Liver (tissue), 9 donors: ENCODE results near the gene DNAJC15. TPM values are rescaled to one million over a fixed set of nuclear protein-coding genes. Genes with fewer than 3 reads are reported as not detected.

ENCODE experiments used
- DNase-seq: peaks from one replicate; pipeline ENCODE4 v3.0.0-alpha.2; 2017; ENCODE audit warnings: low spot score
- H3K27ac ChIP-seq, 2 donors: one replicate each; pipeline ENCODE4 v1.7.0; 2013; ENCODE audit warnings: inconsistent platforms in 2 of 2, low read length in 2 of 2, control low read depth in 1 of 2, low read depth in 1 of 2, mild to moderate bottlenecking in 1 of 2
- H3K27me3 ChIP-seq, 4 donors: one replicate each; pipeline versions ENCODE4 v1.6.1 to v1.7.0; 2013; ENCODE audit warnings: low read length in 3 of 4, inconsistent platforms in 1 of 4, mild to moderate bottlenecking in 1 of 4, moderate library complexity in 1 of 4; ENCODE audit not compliant: control insufficient read depth in 4 of 4, insufficient read depth in 4 of 4
- H3K36me3 ChIP-seq, 4 donors: one replicate each; pipeline versions ENCODE4 v1.6.1 to v1.7.0; 2013; ENCODE audit warnings: low read length in 3 of 4, mild to moderate bottlenecking in 3 of 4, low read depth in 1 of 4, moderate library complexity in 1 of 4; ENCODE audit not compliant: control insufficient read depth in 4 of 4, insufficient read depth in 3 of 4
- H3K4me1 ChIP-seq, 4 donors: one replicate each; pipeline versions ENCODE4 v1.6.1 to v1.7.0; 2013; ENCODE audit warnings: low read length in 3 of 4, mild to moderate bottlenecking in 3 of 4, moderate library complexity in 1 of 4; ENCODE audit not compliant: control insufficient read depth in 4 of 4, insufficient read depth in 4 of 4
- H3K4me3 ChIP-seq, 3 donors: one replicate each; pipeline versions ENCODE4 v1.6.1 to v1.7.0; 2013; ENCODE audit warnings: low read length in 3 of 3, control low read depth in 1 of 3, low read depth in 1 of 3, mild to moderate bottlenecking in 1 of 3
- H3K9ac ChIP-seq, 2 donors: one replicate each; pipeline ENCODE4 v1.7.0; 2013; ENCODE audit warnings: low read length in 2 of 2, mild to moderate bottlenecking in 2 of 2, moderate library complexity in 2 of 2, control low read depth in 1 of 2, low read depth in 1 of 2
- H3K9me3 ChIP-seq, 4 donors: one replicate each; pipeline versions ENCODE4 v1.6.1 to v1.7.0; 2013; ENCODE audit warnings: low read length in 3 of 4; ENCODE audit not compliant: control insufficient read depth in 4 of 4
- EGR1 ChIP-seq, 2 donors: IDR thresholded peaks; 2 replicates each; pipeline ENCODE4 v1.6.1; 2016 to 2018; ENCODE audit warnings: antibody characterized with exemption in 2 of 2, low read depth in 2 of 2
- FOXA1 ChIP-seq: IDR thresholded peaks from 2 replicates; pipeline ENCODE4 v1.6.1; 2016; ENCODE audit warnings: antibody characterized with exemption
- FOXA2 ChIP-seq: IDR thresholded peaks from 2 replicates; pipeline ENCODE4 v1.6.1; 2016; ENCODE audit warnings: antibody characterized with exemption
- GABPA ChIP-seq, 2 donors: IDR thresholded peaks in 1 of 2; conservative IDR thresholded peaks in 1 of 2; 2 replicates each; pipeline ENCODE4 v1.6.1; 2016; ENCODE audit warnings: antibody characterized with exemption in 2 of 2, mild to moderate bottlenecking in 1 of 2, moderate library complexity in 1 of 2
- HNF4A ChIP-seq, 2 donors: conservative IDR thresholded peaks; 2 replicates each; pipeline ENCODE4 v1.6.1; 2016; ENCODE audit warnings: antibody characterized with exemption in 2 of 2, mild to moderate bottlenecking in 2 of 2
- HNF4G ChIP-seq: IDR thresholded peaks from 2 replicates; pipeline ENCODE4 v1.6.1; 2016; ENCODE audit warnings: antibody characterized with exemption
- JUND ChIP-seq, 2 donors: IDR thresholded peaks; 2 replicates each; pipeline ENCODE4 v1.6.1; 2016; ENCODE audit warnings: antibody characterized with exemption in 2 of 2
- NR2F2 ChIP-seq: IDR thresholded peaks from 2 replicates; pipeline ENCODE4 v1.6.1; 2016; ENCODE audit warnings: antibody characterized with exemption
- RAD21 ChIP-seq, 2 donors: IDR thresholded peaks; 2 replicates each; pipeline ENCODE4 v1.6.1; 2016; ENCODE audit warnings: antibody characterized with exemption in 2 of 2, mild to moderate bottlenecking in 2 of 2
- REST ChIP-seq: IDR thresholded peaks from 2 replicates; pipeline ENCODE4 v1.6.1; 2016; ENCODE audit warnings: antibody characterized with exemption, mild to moderate bottlenecking
- RXRA ChIP-seq, 2 donors: IDR thresholded peaks; 2 replicates each; pipeline ENCODE4 v1.6.1; 2017 to 2018; ENCODE audit warnings: antibody characterized with exemption in 2 of 2, mild to moderate bottlenecking in 1 of 2
- SP1 ChIP-seq: IDR thresholded peaks from 2 replicates; pipeline ENCODE4 v1.6.1; 2018; ENCODE audit warnings: antibody characterized with exemption, mild to moderate bottlenecking
- TAF1 ChIP-seq: conservative IDR thresholded peaks from 2 replicates; pipeline ENCODE4 v1.6.1; 2016; ENCODE audit warnings: antibody characterized with exemption, mild to moderate bottlenecking
- YY1 ChIP-seq: IDR thresholded peaks from 2 replicates; pipeline ENCODE4 v1.6.1; 2016; ENCODE audit warnings: antibody characterized with exemption, mild to moderate bottlenecking
- WGBS: extraction: QIAGEN DNeasy Blood & Tissue Kit; methylation state at CpG from one replicate; pipeline ENCODE4 v1.1.7; 2013; 5-methylcytosine and 5-hydroxymethylcytosine counted together
- polyA plus RNA-seq, 2 donors: library from polyadenylated mRNA; stranded (reverse) in 1 of 2; unstranded in 1 of 2; fragments of 200-250 nt in 1 of 2; fragments of >200 nt in 1 of 2; fragmentation: Nextera tagmentation in 1 of 2; extraction: Ambion mirVana in 1 of 2; gene quantifications; one replicate each; pipeline versions ENCODE4 v1.2.1 to v1.2.3, GENCODE V29; 2013 to 2015
- total RNA-seq, 2 donors: library from RNA; depleted of rRNA; stranded (reverse); fragments of >200 nt; gene quantifications; one replicate each; pipeline ENCODE4 v1.2.3, GENCODE V29; 2014
- TF ChIP-seq, protein P1 (sequence below): IDR thresholded peaks from 2 replicates; pipeline ENCODE4 v1.6.1; 2016; ENCODE audit warnings: antibody characterized with exemption
- TF ChIP-seq, protein P2 (sequence below): IDR thresholded peaks from 2 replicates; pipeline ENCODE4 v1.6.1; 2016; ENCODE audit warnings: antibody characterized with exemption
- TF ChIP-seq, protein P3 (sequence below): IDR thresholded peaks from 2 replicates; pipeline ENCODE4 v1.6.1; 2016; ENCODE audit warnings: antibody characterized with exemption
- TF ChIP-seq, protein P4 (sequence below): fragments of 150-350 bp; IDR thresholded peaks from 2 replicates; pipeline ENCODE4 v1.5.1; 2017; ENCODE audit warnings: improper control_type of control experiment, low read depth, low read length; ENCODE audit not compliant: missing input control
- donor health status: healthy.
- donor health status: healthy.
- donor health status: healthy.
- donor health status: healthy.
- donor health status: healthy.

DNAJC15 gene
- total and polyA plus RNA-seq, 4 donors: 5.8 to 55.4 (median 14.0) TPM

DNA sequence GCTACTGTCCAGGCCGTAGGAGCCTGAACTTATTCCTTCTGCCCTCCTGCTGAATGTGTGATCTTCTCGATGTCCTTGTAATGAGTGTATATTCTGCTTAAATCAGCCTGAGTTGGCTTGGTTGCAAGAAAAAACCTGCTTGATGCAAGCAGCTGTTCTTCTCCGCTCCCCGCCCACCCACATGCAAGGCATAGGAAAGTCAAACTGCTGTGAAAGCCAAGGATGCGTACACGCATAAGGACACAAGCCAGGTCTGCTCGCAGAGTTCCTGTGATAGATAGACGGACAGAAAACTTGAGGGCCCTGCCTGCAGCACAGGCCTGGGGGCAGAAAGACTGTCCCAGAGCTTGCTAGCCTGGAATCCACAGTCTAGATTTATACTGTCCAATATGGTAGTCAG lies 101.1 kb downstream of the DNAJC15 start:
- Histone ChIP-seq H3K4me1 (no peaks in the 10 kb centered on the region), H3K36me3 (no peaks in the 10 kb centered on the region), H3K9ac (no peak overlapping the region), H3K27me3 (peaks cover 0 to 3% (median 0%) of the 10 kb centered on the region in 4 donors), H3K4me3 (no peak overlapping the region), H3K27ac (no peak overlapping the region), H3K9me3 (no peaks in the 10 kb centered on the region)
- TF ChIP-seq EGR1 (IDR thresholded peaks at IDR 0.05; ENCODE audit: low read depth in 2 of 2): no peak
- TF ChIP-seq, protein P1, sequence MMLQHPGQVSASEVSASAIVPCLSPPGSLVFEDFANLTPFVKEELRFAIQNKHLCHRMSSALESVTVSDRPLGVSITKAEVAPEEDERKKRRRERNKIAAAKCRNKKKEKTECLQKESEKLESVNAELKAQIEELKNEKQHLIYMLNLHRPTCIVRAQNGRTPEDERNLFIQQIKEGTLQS: no peak
- TF ChIP-seq, protein P2, sequence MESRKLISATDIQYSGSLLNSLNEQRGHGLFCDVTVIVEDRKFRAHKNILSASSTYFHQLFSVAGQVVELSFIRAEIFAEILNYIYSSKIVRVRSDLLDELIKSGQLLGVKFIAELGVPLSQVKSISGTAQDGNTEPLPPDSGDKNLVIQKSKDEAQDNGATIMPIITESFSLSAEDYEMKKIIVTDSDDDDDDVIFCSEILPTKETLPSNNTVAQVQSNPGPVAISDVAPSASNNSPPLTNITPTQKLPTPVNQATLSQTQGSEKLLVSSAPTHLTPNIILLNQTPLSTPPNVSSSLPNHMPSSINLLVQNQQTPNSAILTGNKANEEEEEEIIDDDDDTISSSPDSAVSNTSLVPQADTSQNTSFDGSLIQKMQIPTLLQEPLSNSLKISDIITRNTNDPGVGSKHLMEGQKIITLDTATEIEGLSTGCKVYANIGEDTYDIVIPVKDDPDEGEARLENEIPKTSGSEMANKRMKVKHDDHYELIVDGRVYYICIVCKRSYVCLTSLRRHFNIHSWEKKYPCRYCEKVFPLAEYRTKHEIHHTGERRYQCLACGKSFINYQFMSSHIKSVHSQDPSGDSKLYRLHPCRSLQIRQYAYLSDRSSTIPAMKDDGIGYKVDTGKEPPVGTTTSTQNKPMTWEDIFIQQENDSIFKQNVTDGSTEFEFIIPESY: no peak
- no peak for TF ChIP-seq REST
- TF ChIP-seq YY1: no peak
- TF ChIP-seq, protein P3, sequence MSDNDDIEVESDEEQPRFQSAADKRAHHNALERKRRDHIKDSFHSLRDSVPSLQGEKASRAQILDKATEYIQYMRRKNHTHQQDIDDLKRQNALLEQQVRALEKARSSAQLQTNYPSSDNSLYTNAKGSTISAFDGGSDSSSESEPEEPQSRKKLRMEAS: no peak
- TF ChIP-seq FOXA1: no peak
- TF ChIP-seq RAD21 (IDR thresholded peaks at IDR 0.05): no peak
- no peak for TF ChIP-seq JUND (IDR thresholded peaks at IDR 0.05)
- TF ChIP-seq RXRA (IDR thresholded peaks at IDR 0.05): no peak
- TF ChIP-seq, protein P4, sequence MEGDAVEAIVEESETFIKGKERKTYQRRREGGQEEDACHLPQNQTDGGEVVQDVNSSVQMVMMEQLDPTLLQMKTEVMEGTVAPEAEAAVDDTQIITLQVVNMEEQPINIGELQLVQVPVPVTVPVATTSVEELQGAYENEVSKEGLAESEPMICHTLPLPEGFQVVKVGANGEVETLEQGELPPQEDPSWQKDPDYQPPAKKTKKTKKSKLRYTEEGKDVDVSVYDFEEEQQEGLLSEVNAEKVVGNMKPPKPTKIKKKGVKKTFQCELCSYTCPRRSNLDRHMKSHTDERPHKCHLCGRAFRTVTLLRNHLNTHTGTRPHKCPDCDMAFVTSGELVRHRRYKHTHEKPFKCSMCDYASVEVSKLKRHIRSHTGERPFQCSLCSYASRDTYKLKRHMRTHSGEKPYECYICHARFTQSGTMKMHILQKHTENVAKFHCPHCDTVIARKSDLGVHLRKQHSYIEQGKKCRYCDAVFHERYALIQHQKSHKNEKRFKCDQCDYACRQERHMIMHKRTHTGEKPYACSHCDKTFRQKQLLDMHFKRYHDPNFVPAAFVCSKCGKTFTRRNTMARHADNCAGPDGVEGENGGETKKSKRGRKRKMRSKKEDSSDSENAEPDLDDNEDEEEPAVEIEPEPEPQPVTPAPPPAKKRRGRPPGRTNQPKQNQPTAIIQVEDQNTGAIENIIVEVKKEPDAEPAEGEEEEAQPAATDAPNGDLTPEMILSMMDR: no peak
- TF ChIP-seq TAF1: no peak
- no peak for TF ChIP-seq NR2F2
- TF ChIP-seq FOXA2: no peak
- no peak for TF ChIP-seq GABPA (IDR thresholded peaks at IDR 0.05 in 1 of 2, conservative IDR thresholded peaks at IDR 0.05 in 1 of 2)
- TF ChIP-seq HNF4G: no peak
- TF ChIP-seq HNF4A (conservative IDR thresholded peaks at IDR 0.05): no peak
- TF ChIP-seq SP1: no peak
- no peak for DNase-seq
- 88% methylated on average over 8 of the region's 8 CpGs for WGBS
